ENCODE results near the gene AFDN. TPM values are rescaled to one million over a fixed set of nuclear protein-coding genes. Genes with fewer than 3 reads are reported as not detected.

AFDN gene
- total RNA-seq, 4 donors from 2014 or later = 196 to 311 (median 224) TPM

DNA sequence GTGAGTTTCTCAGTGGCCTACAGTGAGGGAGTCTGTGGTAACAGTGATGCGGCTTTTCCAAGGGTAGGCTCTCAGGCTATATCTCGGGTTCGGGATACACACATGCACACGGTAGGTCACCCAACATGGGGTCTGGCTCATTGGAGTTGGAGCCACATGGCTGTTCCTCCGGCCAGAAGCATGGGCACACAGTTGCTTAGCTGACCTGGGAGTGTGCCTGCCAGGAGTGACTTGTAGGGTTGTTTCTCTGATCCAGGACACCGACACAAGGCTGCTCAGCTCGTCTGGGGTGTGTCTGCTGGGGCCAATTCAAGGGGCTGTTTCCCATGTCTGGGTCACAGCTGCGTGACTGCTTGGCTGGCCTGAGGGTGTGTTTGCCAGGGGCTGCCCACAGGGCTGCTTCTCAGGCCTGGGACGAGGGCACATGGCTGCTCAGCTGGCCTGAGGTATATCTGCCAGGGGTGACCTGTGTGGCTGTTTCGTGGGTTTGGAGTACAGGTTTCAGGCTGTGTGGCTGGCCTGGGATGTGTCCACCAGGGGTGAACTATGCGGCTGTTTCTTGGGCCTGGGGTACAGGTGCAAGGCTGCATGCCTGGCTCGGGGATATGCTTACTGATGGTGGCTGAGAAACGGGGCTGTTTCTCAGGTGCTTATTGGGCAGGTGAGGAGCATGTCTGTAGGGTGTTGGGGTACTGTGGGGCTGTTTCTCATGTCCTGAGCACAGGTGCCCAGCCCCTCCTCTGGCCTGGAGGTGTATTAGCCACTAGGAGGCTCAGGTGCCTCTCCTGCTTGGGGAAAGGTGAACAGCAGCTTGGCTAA is 185.9 kb downstream of the AFDN start:
- no peak overlapping the region for H3K4me3 ChIP-seq (replicated peaks in 1 of 3)
- no peaks in the 10 kb centered on the region for H3K27me3 ChIP-seq
- WGBS, 2 donors = 79 to 84% methylated on average over 9 to 12 of the region's 13 CpGs
- no peak overlapping the region for H3K27ac ChIP-seq
- no peak for DNase-seq
- TF ChIP-seq POLR2A (IDR thresholded peaks at IDR 0.05) = no peak
- TF ChIP-seq, protein P1, sequence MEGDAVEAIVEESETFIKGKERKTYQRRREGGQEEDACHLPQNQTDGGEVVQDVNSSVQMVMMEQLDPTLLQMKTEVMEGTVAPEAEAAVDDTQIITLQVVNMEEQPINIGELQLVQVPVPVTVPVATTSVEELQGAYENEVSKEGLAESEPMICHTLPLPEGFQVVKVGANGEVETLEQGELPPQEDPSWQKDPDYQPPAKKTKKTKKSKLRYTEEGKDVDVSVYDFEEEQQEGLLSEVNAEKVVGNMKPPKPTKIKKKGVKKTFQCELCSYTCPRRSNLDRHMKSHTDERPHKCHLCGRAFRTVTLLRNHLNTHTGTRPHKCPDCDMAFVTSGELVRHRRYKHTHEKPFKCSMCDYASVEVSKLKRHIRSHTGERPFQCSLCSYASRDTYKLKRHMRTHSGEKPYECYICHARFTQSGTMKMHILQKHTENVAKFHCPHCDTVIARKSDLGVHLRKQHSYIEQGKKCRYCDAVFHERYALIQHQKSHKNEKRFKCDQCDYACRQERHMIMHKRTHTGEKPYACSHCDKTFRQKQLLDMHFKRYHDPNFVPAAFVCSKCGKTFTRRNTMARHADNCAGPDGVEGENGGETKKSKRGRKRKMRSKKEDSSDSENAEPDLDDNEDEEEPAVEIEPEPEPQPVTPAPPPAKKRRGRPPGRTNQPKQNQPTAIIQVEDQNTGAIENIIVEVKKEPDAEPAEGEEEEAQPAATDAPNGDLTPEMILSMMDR (IDR thresholded peaks at IDR 0.05) = no peak
- no peaks in the 10 kb centered on the region for H3K36me3 ChIP-seq
- intact Hi-C loops (cut with DNase I) = no loop called here
- no peaks in the 10 kb centered on the region for H3K9me3 ChIP-seq
- no peaks in the 10 kb centered on the region for H3K4me1 ChIP-seq

DNA sequence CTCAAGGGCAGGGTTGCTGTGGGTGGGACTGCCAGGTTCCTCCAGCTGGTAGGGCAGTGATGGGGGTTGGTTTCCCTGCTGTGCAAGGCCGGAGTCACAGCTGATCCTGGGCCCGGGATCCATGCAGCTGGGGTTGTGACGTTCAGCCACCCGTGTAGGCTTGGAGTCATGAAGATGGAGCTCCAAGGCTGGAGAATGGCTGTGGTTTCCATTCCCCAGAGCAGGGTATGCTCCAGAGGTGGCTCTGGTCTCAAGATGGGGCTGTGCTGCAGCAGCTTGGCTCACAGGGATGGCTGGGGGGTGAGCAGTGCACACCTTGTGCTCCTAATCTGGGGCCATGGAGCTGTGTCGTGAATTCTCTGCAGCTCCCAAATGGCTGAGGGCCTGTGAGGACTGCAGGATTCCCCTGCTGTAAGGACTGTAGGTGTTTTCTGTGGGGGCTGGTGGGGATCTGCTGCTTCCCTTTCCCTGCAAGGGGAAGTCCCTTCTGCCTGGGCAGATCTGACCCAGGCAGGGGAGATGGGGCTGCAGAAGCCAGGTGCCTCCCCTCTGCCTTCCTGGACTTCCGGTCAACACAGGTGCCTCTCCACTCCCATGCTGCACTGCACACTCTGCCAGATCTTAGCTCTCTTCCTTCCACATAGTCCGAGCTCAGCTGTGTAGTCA is 186.7 kb downstream of the AFDN start:
- H3K36me3 ChIP-seq = no peaks in the 10 kb centered on the region
- no peaks in the 10 kb centered on the region for H3K9me3 ChIP-seq
- intact Hi-C loops (cut with DNase I) = no loop called here
- 83 to 87% methylated on average over 2 to 7 of the region's 7 CpGs for WGBS, 2 donors
- H3K4me3 ChIP-seq (replicated peaks in 1 of 3) = no peak overlapping the region
- H3K27ac ChIP-seq = no peak overlapping the region
- H3K27me3 ChIP-seq = no peaks in the 10 kb centered on the region
- TF ChIP-seq, protein P1 (IDR thresholded peaks at IDR 0.05) = no peak
- TF ChIP-seq POLR2A (IDR thresholded peaks at IDR 0.05) = no peak
- no peak for DNase-seq
- H3K4me1 ChIP-seq = no peaks in the 10 kb centered on the region

DNA sequence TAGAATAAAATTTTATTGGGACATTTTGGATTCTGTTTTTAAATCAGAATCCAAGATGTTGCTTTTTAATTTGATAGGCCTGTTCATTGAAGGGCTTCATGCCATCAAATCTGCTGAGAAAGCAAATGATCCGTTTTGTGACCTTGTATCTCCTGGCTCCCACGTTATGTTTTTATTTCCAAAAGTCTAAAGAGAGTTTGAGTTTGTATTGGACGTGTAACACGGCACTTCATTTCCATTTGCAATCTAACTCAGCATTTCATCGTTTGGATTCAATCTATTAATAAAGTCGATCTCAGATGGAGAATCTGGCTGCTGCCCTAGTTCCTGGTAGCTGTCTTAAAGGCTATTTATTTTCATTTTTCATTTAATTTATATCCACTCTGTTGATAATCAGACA is 187.7 kb downstream of the AFDN start:
- Histone ChIP-seq H3K36me3 (no peaks in the 10 kb centered on the region), H3K9me3 (no peaks in the 10 kb centered on the region), H3K27ac (no peak overlapping the region), H3K4me1 (no peaks in the 10 kb centered on the region), H3K4me3 (replicated peaks in 1 of 3) (no peak overlapping the region), H3K27me3 (no peaks in the 10 kb centered on the region)
- intact Hi-C loops (cut with DNase I) = no loop called here
- no peak for DNase-seq
- WGBS, 2 donors = 37 to 44% methylated on average over 6 of the region's 6 CpGs
- TF ChIP-seq POLR2A (IDR thresholded peaks at IDR 0.05) = no peak
- TF ChIP-seq, protein P1 (IDR thresholded peaks at IDR 0.05) = no peak

DNA sequence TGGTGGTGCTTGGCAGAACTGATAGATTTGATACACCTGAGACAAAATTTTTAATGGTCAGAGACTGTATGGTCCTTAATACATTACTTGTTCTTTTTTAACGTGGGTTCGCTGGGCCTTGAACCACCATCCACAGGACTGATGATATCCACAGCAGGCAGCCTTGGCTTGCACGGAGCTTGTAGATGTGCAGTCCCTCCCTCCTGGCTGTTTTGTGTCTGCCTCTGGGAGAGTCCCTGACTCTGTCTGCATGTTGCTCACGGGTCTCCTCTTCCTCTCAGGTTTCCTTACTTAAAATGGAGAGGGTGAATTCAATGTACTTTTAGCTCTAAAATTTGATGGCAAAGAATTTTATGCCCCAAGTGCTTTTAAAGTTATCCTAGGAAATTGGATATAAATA is 188.3 kb downstream of the AFDN start:
- Histone ChIP-seq H3K4me3 (replicated peaks in 1 of 3) (no peak overlapping the region), H3K4me1 (no peaks in the 10 kb centered on the region), H3K36me3 (no peaks in the 10 kb centered on the region), H3K27me3 (no peaks in the 10 kb centered on the region), H3K9me3 (no peaks in the 10 kb centered on the region), H3K27ac (no peak overlapping the region)
- DNase-seq = no peak
- TF ChIP-seq, protein P1 (IDR thresholded peaks at IDR 0.05) = no peak
- TF ChIP-seq POLR2A (IDR thresholded peaks at IDR 0.05) = no peak
- 81 to 82% methylated on average over 4 of the region's 4 CpGs for WGBS, 2 donors
- intact Hi-C loops (cut with DNase I) = no loop called here

All from thyroid gland (tissue), 4 donors.